ENCODE measurements around the gene TMSB4X. TPM values are rescaled to one million over a fixed set of nuclear protein-coding genes. Genes with fewer than 3 reads are reported as not detected.
A peak's percentile ranks its signal among the peaks of the same experiment; 100 is the strongest.

TMSB4X gene
- total and polyA plus RNA-seq, 2 of the 13 experiments (the other 11 are each of a cell fraction or from before 2014, with no cell fraction given): 10.5 to 29.6 TPM

DNA sequence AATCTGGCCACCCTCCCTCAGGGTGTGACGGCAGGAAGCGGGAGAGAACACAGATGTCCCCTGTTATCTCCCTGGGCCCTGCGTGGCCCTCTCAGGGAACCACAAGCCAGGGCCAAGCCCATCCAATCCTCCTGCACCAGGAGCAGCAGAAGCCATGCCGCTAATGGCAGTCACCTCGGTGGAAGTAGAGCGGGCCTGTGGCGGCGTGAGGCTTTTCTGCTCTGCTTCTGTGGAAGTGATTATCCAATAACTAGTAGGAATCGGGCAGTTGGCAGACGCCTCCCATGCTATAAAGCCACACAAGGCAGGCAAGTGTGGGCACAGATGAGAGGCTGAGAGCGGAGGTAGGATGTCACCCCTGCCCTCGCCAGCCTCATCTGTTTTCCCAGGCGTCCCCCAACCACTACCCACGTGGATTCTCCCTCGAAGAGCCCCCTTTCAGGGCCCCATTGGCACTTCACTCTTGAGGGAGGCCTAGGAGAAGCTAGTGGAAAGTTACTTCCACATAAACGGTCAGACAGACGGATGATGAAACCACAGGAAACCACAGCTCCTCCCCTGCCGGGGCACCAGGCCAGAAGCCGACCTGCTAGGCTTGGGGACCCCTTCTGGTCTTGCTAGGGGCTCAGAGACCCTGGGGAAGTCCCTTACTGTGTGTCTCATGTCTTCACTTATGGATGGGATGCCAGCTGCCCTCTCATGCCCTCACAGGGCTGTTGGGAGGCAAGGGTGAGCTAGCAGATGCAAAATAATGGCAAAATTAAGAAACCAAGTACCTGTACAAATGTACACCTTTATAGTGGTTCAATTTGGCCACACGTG, 18.8 kb upstream of the TMSB4X start (continued):
- TF ChIP-seq TOPORS (CRISPR knock-in tag; IDR thresholded peaks at IDR 0.05) (no peak), SAP130 (CRISPR knock-in tag; IDR thresholded peaks at IDR 0.05; ENCODE audit: low read depth) (no peak), ZBTB7A (CRISPR knock-in tag; IDR thresholded peaks at IDR 0.05) (no peak), FOXA3 (CRISPR knock-in tag; IDR thresholded peaks at IDR 0.05) (peak; percentile 29; the same call in 1 of the 2 replicates), SAFB2 (CRISPR knock-in tag; IDR thresholded peaks at IDR 0.05; ENCODE audit: borderline replicate concordance, low read depth) (no peak), ZFX (CRISPR knock-in tag; IDR thresholded peaks at IDR 0.05; ENCODE audit: low read depth) (peak; percentile 41), ZNF7 (CRISPR knock-in tag; IDR thresholded peaks at IDR 0.05) (no peak), GABPA (IDR thresholded peaks at IDR 0.05; ENCODE audit: low read depth, low read length) (no peak), GABPA (CRISPR knock-in tag; IDR thresholded peaks at IDR 0.05; ENCODE audit: low read depth) (0 out of 2 replicates have a peak, but pooled peaks have one; percentile 25), ARNT (IDR thresholded peaks at IDR 0.05) (no peak), ADNP (CRISPR knock-in tag; IDR thresholded peaks at IDR 0.05) (no peak), ETV6 (CRISPR knock-in tag; conservative IDR thresholded peaks at IDR 0.05) (no peak), ZNF563 (CRISPR knock-in tag; IDR thresholded peaks at IDR 0.05) (no peak), SOX6 (IDR thresholded peaks at IDR 0.05) (no peak), SOX6 (CRISPR knock-in tag; IDR thresholded peaks at IDR 0.05) (peak; percentile 12; the same call in 1 of the 2 replicates), ZNF562 (CRISPR knock-in tag; IDR thresholded peaks at IDR 0.05; ENCODE audit: borderline replicate concordance) (no peak), FOSL2 (CRISPR knock-in tag; IDR thresholded peaks at IDR 0.05) (no peak), IRF2 (CRISPR knock-in tag; IDR thresholded peaks at IDR 0.05) (no peak), ZNF746 (CRISPR knock-in tag; IDR thresholded peaks at IDR 0.05) (no peak), SOX13 (IDR thresholded peaks at IDR 0.05) (no peak), SOX13 (CRISPR knock-in tag; conservative IDR thresholded peaks at IDR 0.05 in 1 of 2, IDR thresholded peaks at IDR 0.05 in 1 of 2) (peak in 1 of 2 experiments; percentile 15; a peak in 1 of 4 replicates), KLF16 (CRISPR knock-in tag; IDR thresholded peaks at IDR 0.05) (0 out of 4 replicates have a peak, but pooled peaks of 1 of the 2 experiments have one; percentile 24), ZFY (CRISPR knock-in tag; IDR thresholded peaks at IDR 0.05) (peak; percentile 48), MED1 (CRISPR knock-in tag; IDR thresholded peaks at IDR 0.05) (0 out of 2 replicates have a peak, but pooled peaks have one; percentile 17)
- TF ChIP-seq, protein P1, sequence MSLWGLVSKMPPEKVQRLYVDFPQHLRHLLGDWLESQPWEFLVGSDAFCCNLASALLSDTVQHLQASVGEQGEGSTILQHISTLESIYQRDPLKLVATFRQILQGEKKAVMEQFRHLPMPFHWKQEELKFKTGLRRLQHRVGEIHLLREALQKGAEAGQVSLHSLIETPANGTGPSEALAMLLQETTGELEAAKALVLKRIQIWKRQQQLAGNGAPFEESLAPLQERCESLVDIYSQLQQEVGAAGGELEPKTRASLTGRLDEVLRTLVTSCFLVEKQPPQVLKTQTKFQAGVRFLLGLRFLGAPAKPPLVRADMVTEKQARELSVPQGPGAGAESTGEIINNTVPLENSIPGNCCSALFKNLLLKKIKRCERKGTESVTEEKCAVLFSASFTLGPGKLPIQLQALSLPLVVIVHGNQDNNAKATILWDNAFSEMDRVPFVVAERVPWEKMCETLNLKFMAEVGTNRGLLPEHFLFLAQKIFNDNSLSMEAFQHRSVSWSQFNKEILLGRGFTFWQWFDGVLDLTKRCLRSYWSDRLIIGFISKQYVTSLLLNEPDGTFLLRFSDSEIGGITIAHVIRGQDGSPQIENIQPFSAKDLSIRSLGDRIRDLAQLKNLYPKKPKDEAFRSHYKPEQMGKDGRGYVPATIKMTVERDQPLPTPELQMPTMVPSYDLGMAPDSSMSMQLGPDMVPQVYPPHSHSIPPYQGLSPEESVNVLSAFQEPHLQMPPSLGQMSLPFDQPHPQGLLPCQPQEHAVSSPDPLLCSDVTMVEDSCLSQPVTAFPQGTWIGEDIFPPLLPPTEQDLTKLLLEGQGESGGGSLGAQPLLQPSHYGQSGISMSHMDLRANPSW (CRISPR knock-in tag; IDR thresholded peaks at IDR 0.05; ENCODE audit: borderline replicate concordance): no peak
- TF ChIP-seq, protein P2, sequence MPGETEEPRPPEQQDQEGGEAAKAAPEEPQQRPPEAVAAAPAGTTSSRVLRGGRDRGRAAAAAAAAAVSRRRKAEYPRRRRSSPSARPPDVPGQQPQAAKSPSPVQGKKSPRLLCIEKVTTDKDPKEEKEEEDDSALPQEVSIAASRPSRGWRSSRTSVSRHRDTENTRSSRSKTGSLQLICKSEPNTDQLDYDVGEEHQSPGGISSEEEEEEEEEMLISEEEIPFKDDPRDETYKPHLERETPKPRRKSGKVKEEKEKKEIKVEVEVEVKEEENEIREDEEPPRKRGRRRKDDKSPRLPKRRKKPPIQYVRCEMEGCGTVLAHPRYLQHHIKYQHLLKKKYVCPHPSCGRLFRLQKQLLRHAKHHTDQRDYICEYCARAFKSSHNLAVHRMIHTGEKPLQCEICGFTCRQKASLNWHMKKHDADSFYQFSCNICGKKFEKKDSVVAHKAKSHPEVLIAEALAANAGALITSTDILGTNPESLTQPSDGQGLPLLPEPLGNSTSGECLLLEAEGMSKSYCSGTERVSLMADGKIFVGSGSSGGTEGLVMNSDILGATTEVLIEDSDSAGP (CRISPR knock-in tag; IDR thresholded peaks at IDR 0.05; ENCODE audit: borderline replicate concordance): peak; percentile 13; the same call in 1 of the 2 replicates
- TF ChIP-seq, protein P3, sequence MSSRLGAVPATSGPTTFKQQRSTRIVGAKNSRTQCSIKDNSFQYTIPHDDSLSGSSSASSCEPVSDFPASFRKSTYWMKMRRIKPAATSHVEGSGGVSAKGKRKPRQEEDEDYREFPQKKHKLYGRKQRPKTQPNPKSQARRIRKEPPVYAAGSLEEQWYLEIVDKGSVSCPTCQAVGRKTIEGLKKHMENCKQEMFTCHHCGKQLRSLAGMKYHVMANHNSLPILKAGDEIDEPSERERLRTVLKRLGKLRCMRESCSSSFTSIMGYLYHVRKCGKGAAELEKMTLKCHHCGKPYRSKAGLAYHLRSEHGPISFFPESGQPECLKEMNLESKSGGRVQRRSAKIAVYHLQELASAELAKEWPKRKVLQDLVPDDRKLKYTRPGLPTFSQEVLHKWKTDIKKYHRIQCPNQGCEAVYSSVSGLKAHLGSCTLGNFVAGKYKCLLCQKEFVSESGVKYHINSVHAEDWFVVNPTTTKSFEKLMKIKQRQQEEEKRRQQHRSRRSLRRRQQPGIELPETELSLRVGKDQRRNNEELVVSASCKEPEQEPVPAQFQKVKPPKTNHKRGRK (CRISPR knock-in tag; IDR thresholded peaks at IDR 0.05): no peak
